ENCODE measurements around the gene DIRAS1. TPM values are rescaled to one million over a fixed set of nuclear protein-coding genes. Genes with fewer than 3 reads are reported as not detected.

DIRAS1 gene
- total RNA-seq, 1 experiment from 2014 or later: 33.7 TPM

- no peak overlapping the region for H2AFZ ChIP-seq (ENCODE audit: low read depth, low read length, poor library complexity, severe bottlenecking)
- RAD21 ChIA-PET (ENCODE audit: low non-redundant PET in 1 of 2, low total read pairs in 2 of 2, uncharacterized antibody in 2 of 2, unreplicated experiment in 2 of 2): no interaction called here
- H3K27ac ChIP-seq (ENCODE audit: low read depth, low read length): no peak overlapping the region
- no peaks in the 10 kb centered on the region for H3K9me2 ChIP-seq (ENCODE audit: insufficient read depth)
- H3K4me1 ChIP-seq (ENCODE audit: control insufficient read depth in 1 of 2, insufficient read depth in 2 of 2, low read length in 2 of 2): no peaks in the 10 kb centered on the region
- H3K4me2 ChIP-seq (ENCODE audit: low read length): no peak overlapping the region
- TF ChIP-seq EZH2 (IDR thresholded peaks at IDR 0.05) (no peak), FOSL1 (IDR thresholded peaks at IDR 0.05; ENCODE audit: low read depth) (no peak), JUND (IDR thresholded peaks at IDR 0.05) (no peak), ATF3 (IDR thresholded peaks at IDR 0.05) (no peak), ZNF274 (IDR thresholded peaks at IDR 0.05; ENCODE audit: low read depth, low read length) (no peak), ZFX (IDR thresholded peaks at IDR 0.05) (no peak), TCF7L2 (IDR thresholded peaks at IDR 0.05; ENCODE audit: borderline replicate concordance, extremely low read depth, insufficient read depth, insufficient read length) (no peak), REST (IDR thresholded peaks at IDR 0.05; ENCODE audit: low read depth) (no peak), SIN3A (IDR thresholded peaks at IDR 0.05; ENCODE audit: low read depth) (no peak), EZH2phosphoT487 (IDR thresholded peaks at IDR 0.05; ENCODE audit: borderline replicate concordance) (no peak), EGR1 (IDR thresholded peaks at IDR 0.05; ENCODE audit: low read depth) (no peak)
- DNase-seq (ENCODE audit: low read depth, low spot score): no peak
- H3K36me3 ChIP-seq (ENCODE audit: control insufficient read depth in 1 of 2, insufficient read depth in 2 of 2, low read length in 2 of 2): no peaks in the 10 kb centered on the region
- intact Hi-C loops (cut with micrococcal nuclease): no loop called here
- H3K4me3 ChIP-seq (replicated peaks in 1 of 2; ENCODE audit: low read depth in 1 of 2, low read length in 2 of 2): no peak overlapping the region
- ATAC-seq: no peak
- H3K27me3 ChIP-seq (ENCODE audit: insufficient read depth, low read length): no peaks in the 10 kb centered on the region
- peaks cover 4 to 14% of the 10 kb centered on the region in 2 experiments; a peak in 3 of 4 replicates for H3K9me3 ChIP-seq (ENCODE audit: control insufficient read depth in 1 of 2, insufficient read depth in 1 of 2, low read depth in 1 of 2, low read length in 2 of 2)
- no peaks in the 10 kb centered on the region for H4K20me1 ChIP-seq (ENCODE audit: insufficient read depth)
- H3K9ac ChIP-seq (ENCODE audit: low read length): no peak overlapping the region
- POLR2A ChIA-PET: no interaction called here
- CTCF ChIA-PET: no interaction called here
- BruUV-seq (replicated peaks): no TSS peak
- no peaks in the 10 kb centered on the region for H3K79me2 ChIP-seq (ENCODE audit: insufficient read depth, low read length)
These were observed 56.1 kb downstream of the DIRAS1 start for GRCh38 chr19:2665103-2665502.

Other genes with a start within 250 kb of the DIRAS1 start
- gene GADD45B, start 245.2 kb downstream of the DIRAS1 start, total RNA-seq (2021; ENCODE audit: unreplicated experiment): 37.9 TPM
- gene GNG7, start 18.7 kb downstream of the DIRAS1 start, total RNA-seq (2021; ENCODE audit: unreplicated experiment): 11.3 TPM
- gene SLC39A3, start 18.6 kb upstream of the DIRAS1 start, total RNA-seq (2021; ENCODE audit: unreplicated experiment): 39.1 TPM
- gene SGTA, start 61.9 kb upstream of the DIRAS1 start, total RNA-seq (2021; ENCODE audit: unreplicated experiment): 109 TPM
- gene THOP1, start 64.1 kb upstream of the DIRAS1 start, total RNA-seq (2021; ENCODE audit: unreplicated experiment): 201 TPM
- gene ZNF554, start 98.5 kb upstream of the DIRAS1 start, total RNA-seq (2021; ENCODE audit: unreplicated experiment): 4.0 TPM
- 4.5 TPM for gene ZNF555, start 120.1 kb upstream of the DIRAS1 start, total RNA-seq (2021; ENCODE audit: unreplicated experiment)
- gene ZNF556, start 146.0 kb upstream of the DIRAS1 start, total RNA-seq (2021; ENCODE audit: unreplicated experiment): not detected
- gene ZNF57, start 179.6 kb upstream of the DIRAS1 start, total RNA-seq (2021; ENCODE audit: unreplicated experiment): 8.3 TPM
- 5.9 TPM for gene ZNF77, start 223.6 kb upstream of the DIRAS1 start, total RNA-seq (2021; ENCODE audit: unreplicated experiment)